GM12878 (cell line): ENCODE measurements around the gene ADGRD1. TPM values are rescaled to one million over a fixed set of nuclear protein-coding genes. Genes with fewer than 3 reads are reported as not detected.

Source experiments
- ATAC-seq: fragments of 200-7000 bp; cut with Tn5 transposase; 3 replicates; pipeline ENCODE4 v1.9.1; 2020; ENCODE audit warnings: mild to moderate bottlenecking, moderate library complexity
- BruUV-seq: library from RNA; stranded (reverse); fragments of 400-500 nt; replicated peaks from 2 replicates; lab custom pipeline; 2021; lab: Mats Ljungman, UMichigan
- CTCF ChIA-PET: fragments of 300-600 bp; sonication (Branson Sonifier 250); formaldehyde crosslinking; extraction: SDS; loops from one replicate; lab custom pipeline; 2021; ENCODE audit warnings: inconsistent platforms; lab: Yijun Ruan, JAX
- POLR2A ChIA-PET: fragments of 350-600 bp; formaldehyde crosslinking; extraction: SDS; loops from one replicate; lab custom pipeline; 2021; ENCODE audit warnings: inconsistent platforms; lab: Charles Lee
- RAD21 ChIA-PET: fragments of 300-600 bp; sonication (Branson Sonifier 250); formaldehyde crosslinking; loops from one replicate; lab custom pipeline; 2023; ENCODE audit warnings: antibody characterized with exemption; ENCODE audit not compliant: unreplicated experiment; lab: Charles Lee
- SMC1A ChIA-PET: fragments of 300-600 bp; sonication (Branson Sonifier 250); formaldehyde crosslinking; loops from one replicate; lab custom pipeline; 2023; ENCODE audit not compliant: unreplicated experiment, uncharacterized antibody; lab: Charles Lee
- DNase-seq: peaks from one replicate; pipeline ENCODE4 v3.0.0-alpha.2; 2011; ENCODE audit warnings: low read depth, low spot score
- FAIRE-seq: peaks from 3 replicates; lab custom pipeline; 2011; peaks lifted over from hg19 to GRCh38; lab: Jason Lieb, UNC
- H2AFZ ChIP-seq: 2 replicates; pipeline ENCODE4 v1.6.0; 2011; ENCODE audit warnings: low read depth, low read length, control low read depth; ENCODE audit not compliant: control insufficient read depth
- H3K27ac ChIP-seq: 2 replicates; pipeline ENCODE4 v1.5.1; 2011; ENCODE audit warnings: control low read depth; ENCODE audit not compliant: control insufficient read depth, insufficient read depth
- H3K27me3 ChIP-seq, 2 experiments: replicated peaks in 1 of 2; 2 replicates each; pipeline versions ENCODE4 v1.6.0 to v1.6.1; 2011; ENCODE audit warnings: low read length in 1 of 2; ENCODE audit not compliant: control insufficient read depth in 2 of 2, insufficient read depth in 2 of 2
- H3K36me3 ChIP-seq, 2 experiments: 2 replicates each; pipeline ENCODE4 v1.5.1; 2011; ENCODE audit warnings: low read length in 1 of 2; ENCODE audit not compliant: control insufficient read depth in 2 of 2, insufficient read depth in 2 of 2
- H3K4me1 ChIP-seq: 2 replicates; pipeline ENCODE4 v1.6.1; 2011; ENCODE audit warnings: mild to moderate bottlenecking, low read length, moderate library complexity, mixed read lengths; ENCODE audit not compliant: control insufficient read depth, insufficient read depth
- H3K4me2 ChIP-seq: 2 replicates; pipeline ENCODE4 v1.6.0; 2011; ENCODE audit warnings: control low read depth; ENCODE audit not compliant: control insufficient read depth, insufficient read depth
- H3K4me3 ChIP-seq: fragments of 200-600 bp; sonication (generic); 2 replicates; pipeline ENCODE4 v1.5.1; 2016
- H3K79me2 ChIP-seq: 2 replicates; pipeline ENCODE4 v1.6.0; 2011; ENCODE audit warnings: low read length; ENCODE audit not compliant: control insufficient read depth, insufficient read depth
- H3K9ac ChIP-seq: 2 replicates; pipeline ENCODE4 v1.8.0; 2011; ENCODE audit warnings: low read length, control low read depth, mixed read lengths; ENCODE audit not compliant: control insufficient read depth, insufficient read depth
- H3K9me3 ChIP-seq: replicated peaks from 3 replicates; pipeline ENCODE4 v1.5.1; 2011; ENCODE audit warnings: mild to moderate bottlenecking, low read length; ENCODE audit not compliant: control insufficient read depth, insufficient read depth
- H4K20me1 ChIP-seq: 2 replicates; pipeline ENCODE4 v1.6.0; 2011; ENCODE audit not compliant: control insufficient read depth, insufficient read depth
- DPF2 ChIP-seq: fragments of 450-650 bp; IDR thresholded peaks from 2 replicates; pipeline ENCODE4 v1.6.1; 2017; ENCODE audit warnings: mild to moderate bottlenecking
- HDGF ChIP-seq: fragments of 450-650 bp; IDR thresholded peaks from 2 replicates; pipeline ENCODE4 v1.6.1; 2016; ENCODE audit warnings: antibody characterized with exemption
- MTA3 ChIP-seq: IDR thresholded peaks from 2 replicates; pipeline ENCODE4 v1.6.1; 2012; ENCODE audit warnings: low read length, inconsistent platforms, borderline replicate concordance
- PAX8 ChIP-seq: fragments of 450-650 bp; IDR thresholded peaks from 2 replicates; pipeline ENCODE4 v1.6.1; 2017; ENCODE audit warnings: mild to moderate bottlenecking, moderate library complexity
- PML ChIP-seq: IDR thresholded peaks from 2 replicates; pipeline ENCODE4 v1.6.1; 2012; ENCODE audit warnings: low read length, inconsistent platforms
- TCF7 ChIP-seq: IDR thresholded peaks from 2 replicates; pipeline ENCODE4 v1.6.1; 2014; ENCODE audit warnings: antibody characterized with exemption, borderline replicate concordance
- ZBTB40 ChIP-seq: fragments of 450-650 bp; IDR thresholded peaks from 2 replicates; pipeline ENCODE4 v1.6.1; 2016; ENCODE audit warnings: mild to moderate bottlenecking, moderate library complexity, borderline replicate concordance
- ZNF274 ChIP-seq: IDR thresholded peaks from one replicate; pipeline ENCODE4 v1.8.0; 2011; ENCODE audit not compliant: insufficient read length, insufficient read depth
- ZZZ3 ChIP-seq: IDR thresholded peaks from 2 replicates; pipeline ENCODE4 v1.6.1; 2011; ENCODE audit warnings: low read depth; ENCODE audit not compliant: control insufficient read depth, insufficient read length
- WGBS: methylation state at CpG from one replicate; pipeline ENCODE4 v1.1.6; 2016; ENCODE audit warnings: low lambda C conversion rate; ENCODE audit not compliant: insufficient replicate concordance, insufficient coverage; ENCODE audit errors: missing lambda C conversion rate; 5-methylcytosine and 5-hydroxymethylcytosine counted together
- in situ Hi-C: fragments of 300-500 bp; cut with MboI; formaldehyde crosslinking; loops from 9 replicates; pipeline ENCODE4 v1.14.3; 2018; ENCODE audit warnings: mixed read lengths
- intact Hi-C: fragments of 100-400 bp; cut with micrococcal nuclease; formaldehyde crosslinking; loops from one replicate; pipeline ENCODE4 v1.14.2; 2022; ENCODE audit not compliant: unreplicated experiment
- polyA plus RNA-seq, 11 experiments: library from polyadenylated mRNA; depleted of rRNA in 4 of 11; unstranded in 6 of 11; stranded (reverse) in 5 of 11; fragments of >200 nt; fragmentation: Nextera tagmentation in 4 of 11; fragmentation: Illumina TruSeq in 1 of 11; extraction: Ambion mirVana in 4 of 11; extraction: Trizol in 1 of 11; gene quantifications; 1 replicate in 1 of 11; 2 replicates in 10 of 11; pipeline versions ENCODE4 v1.2.1 to v1.2.3, GENCODE V29; 2011 to 2016; ENCODE audit warnings: inconsistent platforms in 2 of 11, missing spikeins in 2 of 11, low read depth in 1 of 11
- total RNA-seq, 4 experiments: library from RNA; depleted of rRNA in 3 of 4; stranded (reverse); fragments of >200 nt in 3 of 4; fragmentation: Illumina TruSeq in 1 of 4; extraction: Trizol in 1 of 4; gene quantifications; 2 replicates each; pipeline versions ENCODE4 v1.2.1 to v1.2.3, GENCODE V29; 2013 to 2021
- TF ChIP-seq, protein P1 (sequence below): fragments of 450-650 bp; IDR thresholded peaks from 2 replicates; pipeline ENCODE4 v1.6.1; 2018; ENCODE audit warnings: borderline replicate concordance, mild to moderate bottlenecking; ENCODE audit not compliant: partially characterized antibody

ADGRD1 gene
- total and polyA plus RNA-seq, 10 of the 15 experiments (the other 5 are each of a cell fraction or from before 2014, with no cell fraction given) = 0.15 to 12.7 (median 1.2) TPM

- RAD21 ChIA-PET = interaction anchor here (1.9 kb wide), 1 partner anchor 47 kb away, joined by 8 read pairs; the partner anchor contains the start of gene ADGRD1
- no peak overlapping the region for H3K9ac ChIP-seq
- H3K4me2 ChIP-seq = no peak overlapping the region
- H3K79me2 ChIP-seq = no peaks in the 10 kb centered on the region
- no peak for ATAC-seq
- no peaks in the 10 kb centered on the region for H3K27me3 ChIP-seq
- intact Hi-C loops (loop anchor here (5.0 kb wide), 1 partner anchor 129 kb away; the partner anchor contains the start of gene RAN), in situ Hi-C loops (no loop called here)
- no peak overlapping the region for H3K4me3 ChIP-seq
- H3K9me3 ChIP-seq = no peaks in the 10 kb centered on the region; the same call in 1 of the 3 replicates
- no peaks in the 10 kb centered on the region for H4K20me1 ChIP-seq
- H3K36me3 ChIP-seq = no peaks in the 10 kb centered on the region
- TF ChIP-seq PML (no peak), ZZZ3 (no peak), ZBTB40 (no peak), HDGF (no peak), PAX8 (no peak), ZNF274 (no peak), DPF2 (no peak), MTA3 (no peak), TCF7 (no peak)
- TF ChIP-seq, protein P1, sequence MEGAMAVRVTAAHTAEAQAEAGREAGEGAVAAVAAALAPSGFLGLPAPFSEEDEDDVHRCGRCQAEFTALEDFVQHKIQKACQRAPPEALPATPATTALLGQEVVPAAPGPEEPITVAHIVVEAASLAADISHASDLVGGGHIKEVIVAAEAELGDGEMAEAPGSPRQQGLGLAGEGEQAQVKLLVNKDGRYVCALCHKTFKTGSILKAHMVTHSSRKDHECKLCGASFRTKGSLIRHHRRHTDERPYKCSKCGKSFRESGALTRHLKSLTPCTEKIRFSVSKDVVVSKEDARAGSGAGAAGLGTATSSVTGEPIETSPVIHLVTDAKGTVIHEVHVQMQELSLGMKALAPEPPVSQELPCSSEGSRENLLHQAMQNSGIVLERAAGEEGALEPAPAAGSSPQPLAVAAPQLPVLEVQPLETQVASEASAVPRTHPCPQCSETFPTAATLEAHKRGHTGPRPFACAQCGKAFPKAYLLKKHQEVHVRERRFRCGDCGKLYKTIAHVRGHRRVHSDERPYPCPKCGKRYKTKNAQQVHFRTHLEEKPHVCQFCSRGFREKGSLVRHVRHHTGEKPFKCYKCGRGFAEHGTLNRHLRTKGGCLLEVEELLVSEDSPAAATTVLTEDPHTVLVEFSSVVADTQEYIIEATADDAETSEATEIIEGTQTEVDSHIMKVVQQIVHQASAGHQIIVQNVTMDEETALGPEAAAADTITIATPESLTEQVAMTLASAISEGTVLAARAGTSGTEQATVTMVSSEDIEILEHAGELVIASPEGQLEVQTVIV = no peak
- H3K27ac ChIP-seq = peak overlapping the region; percentile 9; the same call in 1 of the 2 replicates
- 92% methylated on average over 1 of the region's 1 CpG for whole genome bisulfite sequencing
- CTCF ChIA-PET = no interaction called here
- SMC1A ChIA-PET = interaction anchor here (2.8 kb wide), 1 partner anchor 22 kb away, joined by 13 read pairs; no protein-coding TSS in a partner anchor
- BruUV-seq = no TSS peak
- no peak for DNase-seq
- no peak for FAIRE-seq
- H2AFZ ChIP-seq = no peak overlapping the region
- H3K4me1 ChIP-seq = peaks cover 14% of the 10 kb centered on the region
- POLR2A ChIA-PET = interaction anchor here (1.0 kb wide), 1 partner anchor 128 kb away, joined by 3 read pairs; no protein-coding TSS in a partner anchor
Measured at GRCh38 chr12:131001493-131001892, 47.8 kb downstream of the ADGRD1 start.
